GM12873 (cell line): ENCODE measurements around the gene PBX4.
A peak's percentile ranks its signal among the peaks of the same experiment; 100 is the strongest.

Source experiments
- CTCF ChIP-seq: IDR thresholded peaks from 2 replicates; pipeline ENCODE4 v1.5.1; 2012; ENCODE audit warnings: low read depth, mild to moderate bottlenecking, moderate library complexity, low read length, control low read depth; ENCODE audit not compliant: insufficient read depth; ENCODE audit errors: missing control alignments

PBX4 gene

GRCh38 chr19:19563348-19563848 lies 55.1 kb downstream of the PBX4 start:
- no peak for TF ChIP-seq CTCF

GRCh38 chr19:19562665-19563347 lies 55.7 kb downstream of the PBX4 start:
- TF ChIP-seq CTCF, result no peak

- peak; percentile 1 for TF ChIP-seq CTCF
Observed at GRCh38 chr19:19561946-19562664, 56.4 kb downstream of the PBX4 start.

- TF ChIP-seq CTCF, result no peak
Observed at GRCh38 chr19:19559931-19560330, 58.6 kb downstream of the PBX4 start.

GRCh38 chr19:19558636-19559035 lies 59.9 kb downstream of the PBX4 start:
- no peak for TF ChIP-seq CTCF

GRCh38 chr19:19558055-19558454 lies 60.4 kb downstream of the PBX4 start:
- no peak for TF ChIP-seq CTCF
